22Rv1 (cell line): ENCODE results near the gene AGBL1.

Experiments
- H3K27ac ChIP-seq: fragments of 450-650 bp; 2 replicates; pipeline ENCODE4 v1.5.1; 2017
- CTCF ChIP-seq: fragments of 450-650 bp; IDR thresholded peaks from 2 replicates; pipeline ENCODE4 v1.5.1; 2017; ENCODE audit warnings: mild to moderate bottlenecking
- ZFX ChIP-seq: fragments of 450-650 bp; IDR thresholded peaks from 2 replicates; pipeline ENCODE4 v1.6.1; 2017; ENCODE audit warnings: antibody characterized with exemption, borderline replicate concordance

The AGBL1 gene

GRCh38 chr15:86850939-86851338, 771.3 kb downstream of the AGBL1 start:
- TF ChIP-seq CTCF, result no peak
- no peak for TF ChIP-seq ZFX
- H3K27ac ChIP-seq, result no peak overlapping the region

- no peak overlapping the region for H3K27ac ChIP-seq
- TF ChIP-seq ZFX, result no peak
- TF ChIP-seq CTCF, result no peak
Measured at GRCh38 chr15:86852741-86853140, 773.1 kb downstream of the AGBL1 start.

DNA sequence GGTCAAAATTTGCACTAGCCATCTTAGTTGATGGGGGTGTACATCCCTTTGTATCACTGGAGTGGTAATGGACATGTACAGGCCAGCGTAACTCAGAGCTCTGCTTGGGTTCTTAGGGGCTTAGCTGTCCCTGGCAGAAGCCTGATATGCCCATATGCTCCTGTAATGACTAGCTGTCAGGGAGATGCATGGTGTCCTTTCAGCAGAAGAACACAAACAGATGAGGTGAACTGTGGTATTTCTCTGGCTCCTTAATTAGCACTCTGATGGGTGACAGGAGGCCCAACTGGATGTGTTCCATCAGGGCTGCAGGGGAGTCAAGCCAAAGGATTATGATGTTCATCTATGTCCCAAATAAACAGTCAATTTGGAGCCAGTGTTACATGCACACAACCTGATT, 774.5 kb downstream of the AGBL1 start:
- H3K27ac ChIP-seq, result no peak overlapping the region
- no peak for TF ChIP-seq CTCF
- TF ChIP-seq ZFX, result no peak

- H3K27ac ChIP-seq, result no peak overlapping the region
- no peak for TF ChIP-seq ZFX
- no peak for TF ChIP-seq CTCF
Measured at GRCh38 chr15:86855307-86856291, 775.9 kb downstream of the AGBL1 start.

GRCh38 chr15:86857701-86858100, 778.0 kb downstream of the AGBL1 start:
- H3K27ac ChIP-seq, result no peak overlapping the region
- no peak for TF ChIP-seq CTCF
- no peak for TF ChIP-seq ZFX

DNA sequence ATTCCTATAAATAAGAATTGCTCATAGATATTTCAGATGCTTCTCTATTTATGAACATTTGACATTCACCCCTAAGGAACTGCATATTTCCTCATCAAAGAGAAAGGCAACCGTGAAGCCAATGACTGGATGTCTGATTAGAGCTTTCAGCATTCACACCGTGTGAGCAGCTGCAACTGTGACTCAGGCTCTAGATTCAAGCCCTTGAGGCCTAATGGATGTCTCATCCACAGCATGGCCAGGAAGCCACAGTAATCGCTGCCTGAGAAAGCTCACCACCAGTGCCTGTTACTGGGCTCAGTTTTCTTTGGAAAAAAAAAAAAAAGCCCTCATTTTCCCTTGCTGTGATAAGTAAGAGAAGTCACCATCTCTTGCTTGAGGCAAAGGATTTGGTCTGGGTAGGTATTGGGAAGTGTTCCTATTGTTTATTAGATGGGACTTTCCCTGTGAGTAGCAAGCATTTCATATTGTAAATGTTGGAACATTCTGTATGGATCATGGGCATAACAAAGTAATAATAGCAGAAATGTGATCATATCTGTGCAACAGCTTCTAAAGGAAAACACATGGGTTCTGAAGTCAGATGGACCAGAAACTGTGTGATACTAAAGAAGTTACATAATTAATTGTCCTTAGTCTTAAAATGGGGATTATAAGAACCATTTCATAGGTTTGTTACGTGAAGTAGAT, 783.7 kb downstream of the AGBL1 start:
- no peak overlapping the region for H3K27ac ChIP-seq
- TF ChIP-seq ZFX, result no peak
- no peak for TF ChIP-seq CTCF

DNA sequence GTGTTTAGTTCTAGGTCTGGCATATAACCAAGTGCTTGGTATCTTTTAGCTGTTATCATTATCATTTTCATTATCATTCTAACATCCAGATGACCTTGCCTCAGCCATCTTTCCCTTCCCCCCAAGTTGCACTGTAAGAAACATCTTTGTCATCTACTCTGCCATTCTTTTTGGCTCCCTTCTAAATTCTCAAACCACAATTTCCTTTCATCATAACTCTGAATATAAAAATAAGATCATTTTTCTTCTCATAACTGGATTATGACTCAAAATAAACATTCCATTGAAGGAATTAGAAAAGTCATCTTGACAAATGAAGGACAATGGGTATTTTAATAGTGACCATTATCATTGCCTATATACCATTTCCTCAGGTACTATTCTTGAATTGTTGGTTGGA, 786.2 kb downstream of the AGBL1 start:
- no peak overlapping the region for H3K27ac ChIP-seq
- TF ChIP-seq CTCF, result no peak
- no peak for TF ChIP-seq ZFX
